MM.1S (cell line): ENCODE measurements around the gene JAKMIP2.
A peak's percentile ranks its signal among the peaks of the same experiment; 100 is the strongest.

Experiments
- DNase-seq: peaks from one replicate; pipeline ENCODE4 v3.0.0-alpha.2; 2015
- H2AFZ ChIP-seq: fragments of 300-600 bp; sonication (generic); 2 replicates; pipeline ENCODE4 v1.6.0; 2016; ENCODE audit warnings: antibody characterized with exemption, low read length
- H3F3A ChIP-seq: fragments of 300-600 bp; sonication (generic); 2 replicates; pipeline ENCODE4 v1.6.1; 2016; ENCODE audit warnings: mild to moderate bottlenecking, antibody characterized with exemption, low read length, moderate library complexity, mixed read lengths; ENCODE audit not compliant: insufficient read depth
- H3K27ac ChIP-seq: fragments of 300-600 bp; sonication (generic); 2 replicates; pipeline ENCODE4 v1.5.1; 2016; ENCODE audit warnings: mild to moderate bottlenecking, low read length
- H3K27me3 ChIP-seq: fragments of 300-600 bp; sonication (generic); replicated peaks from 2 replicates; pipeline ENCODE4 v1.6.0; 2016; ENCODE audit warnings: low read length; ENCODE audit not compliant: insufficient read depth
- H3K36me3 ChIP-seq: fragments of 300-600 bp; sonication (generic); replicated peaks from 2 replicates; pipeline ENCODE4 v1.6.1; 2016; ENCODE audit warnings: mild to moderate bottlenecking, low read length, mixed read lengths; ENCODE audit not compliant: insufficient read depth
- H3K4me1 ChIP-seq: fragments of 300-600 bp; sonication (generic); 2 replicates; pipeline ENCODE4 v1.6.1; 2016; ENCODE audit warnings: low read length, mixed read lengths
- H3K4me2 ChIP-seq: fragments of 300-600 bp; sonication (generic); 2 replicates; pipeline ENCODE4 v1.6.0; 2016; ENCODE audit warnings: low read depth, low read length
- H3K4me3 ChIP-seq: fragments of 300-600 bp; sonication (generic); 2 replicates; pipeline ENCODE4 v1.5.1; 2016; ENCODE audit warnings: low read length, mixed read lengths
- H3K79me2 ChIP-seq: fragments of 300-600 bp; sonication (generic); 2 replicates; pipeline ENCODE4 v1.6.1; 2016; ENCODE audit warnings: mixed run types, low read length, mixed read lengths
- H3K9ac ChIP-seq: fragments of 300-600 bp; sonication (generic); 2 replicates; pipeline ENCODE4 v1.6.1; 2016; ENCODE audit warnings: low read length, mixed read lengths
- H3K9me2 ChIP-seq: fragments of 300-600 bp; sonication (generic); replicated peaks from 2 replicates; pipeline ENCODE4 v1.6.1; 2016; ENCODE audit warnings: mild to moderate bottlenecking, low read length, mixed read lengths; ENCODE audit not compliant: insufficient read depth
- H3K9me3 ChIP-seq: fragments of 300-600 bp; sonication (generic); replicated peaks from 2 replicates; pipeline ENCODE4 v1.6.1; 2016; ENCODE audit warnings: mild to moderate bottlenecking, low read length, mixed read lengths; ENCODE audit not compliant: insufficient read depth
- H4K20me1 ChIP-seq: fragments of 300-600 bp; sonication (generic); 2 replicates; pipeline ENCODE4 v1.6.1; 2016; ENCODE audit warnings: mild to moderate bottlenecking, low read length, moderate library complexity, mixed read lengths; ENCODE audit not compliant: insufficient read depth
- EZH2 ChIP-seq: fragments of 300-600 bp; sonication (generic); optimal IDR thresholded peaks from 2 replicates; pipeline ENCODE3; 2017; ENCODE audit warnings: low read depth, mild to moderate bottlenecking, antibody characterized with exemption, low read length, mixed read lengths
- EZH2phosphoT487 ChIP-seq: fragments of 300-600 bp; sonication (generic); IDR thresholded peaks from 2 replicates; pipeline ENCODE4 v1.6.1; 2018; ENCODE audit warnings: antibody characterized with exemption, low read length
- TF ChIP-seq, protein P1 (sequence below): fragments of 300-600 bp; sonication (generic); IDR thresholded peaks from 2 replicates; pipeline ENCODE4 v1.5.1; 2016; ENCODE audit warnings: antibody characterized with exemption, low read length, mixed read lengths

The JAKMIP2 gene

DNA sequence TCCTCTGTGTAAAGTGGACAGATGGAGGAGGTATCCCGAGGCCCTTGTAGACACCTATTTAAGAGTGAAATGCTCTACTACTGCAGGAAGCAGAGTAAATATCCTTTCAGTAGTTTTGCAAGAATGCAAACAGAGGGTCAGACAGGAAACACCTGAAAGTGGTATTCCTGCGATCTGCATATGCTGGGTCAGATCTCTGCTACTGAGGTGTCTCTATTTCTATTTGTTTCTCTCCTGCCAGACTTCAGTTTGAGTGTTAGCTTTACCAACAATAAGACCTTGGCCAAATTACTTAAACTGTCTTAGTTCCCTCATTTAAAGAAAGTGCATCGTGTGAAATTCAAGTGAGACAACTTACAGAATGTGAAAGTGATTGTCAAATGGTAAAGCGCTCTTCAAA is 47.6 kb downstream of the JAKMIP2 start:
- Histone ChIP-seq H2AFZ (no peak overlapping the region), H3K9me3 (no peaks in the 10 kb centered on the region), H3K4me1 (peaks cover 18% of the 10 kb centered on the region), H3K9ac (peak overlapping the region; percentile 21; the same call in 1 of the 2 replicates), H3K27me3 (no peaks in the 10 kb centered on the region), H4K20me1 (no peaks in the 10 kb centered on the region), H3K4me2 (peak overlapping the region; percentile 64), H3K27ac (peak overlapping the region; percentile 75), H3K4me3 (peak overlapping the region; percentile 34), H3K36me3 (no peaks in the 10 kb centered on the region), H3K79me2 (peaks cover 21% of the 10 kb centered on the region; the same call in 1 of the 2 replicates), H3K9me2 (no peaks in the 10 kb centered on the region), H3F3A (peaks cover 28% of the 10 kb centered on the region)
- peak; percentile 82 for DNase-seq
- TF ChIP-seq, protein P1, sequence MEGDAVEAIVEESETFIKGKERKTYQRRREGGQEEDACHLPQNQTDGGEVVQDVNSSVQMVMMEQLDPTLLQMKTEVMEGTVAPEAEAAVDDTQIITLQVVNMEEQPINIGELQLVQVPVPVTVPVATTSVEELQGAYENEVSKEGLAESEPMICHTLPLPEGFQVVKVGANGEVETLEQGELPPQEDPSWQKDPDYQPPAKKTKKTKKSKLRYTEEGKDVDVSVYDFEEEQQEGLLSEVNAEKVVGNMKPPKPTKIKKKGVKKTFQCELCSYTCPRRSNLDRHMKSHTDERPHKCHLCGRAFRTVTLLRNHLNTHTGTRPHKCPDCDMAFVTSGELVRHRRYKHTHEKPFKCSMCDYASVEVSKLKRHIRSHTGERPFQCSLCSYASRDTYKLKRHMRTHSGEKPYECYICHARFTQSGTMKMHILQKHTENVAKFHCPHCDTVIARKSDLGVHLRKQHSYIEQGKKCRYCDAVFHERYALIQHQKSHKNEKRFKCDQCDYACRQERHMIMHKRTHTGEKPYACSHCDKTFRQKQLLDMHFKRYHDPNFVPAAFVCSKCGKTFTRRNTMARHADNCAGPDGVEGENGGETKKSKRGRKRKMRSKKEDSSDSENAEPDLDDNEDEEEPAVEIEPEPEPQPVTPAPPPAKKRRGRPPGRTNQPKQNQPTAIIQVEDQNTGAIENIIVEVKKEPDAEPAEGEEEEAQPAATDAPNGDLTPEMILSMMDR = no peak
- TF ChIP-seq EZH2 = no peak
- no peak for TF ChIP-seq EZH2phosphoT487

GRCh38 chr5:147733075-147733474 is 49.5 kb downstream of the JAKMIP2 start:
- Histone ChIP-seq H3K9me3 (no peaks in the 10 kb centered on the region), H3K79me2 (peaks cover 10% of the 10 kb centered on the region; the same call in 1 of the 2 replicates), H3K27me3 (no peaks in the 10 kb centered on the region), H3K4me2 (no peak overlapping the region), H3K4me3 (no peak overlapping the region), H2AFZ (no peak overlapping the region), H3K9me2 (no peaks in the 10 kb centered on the region), H3K4me1 (peaks cover 18% of the 10 kb centered on the region), H3K27ac (no peak overlapping the region), H4K20me1 (no peaks in the 10 kb centered on the region), H3K9ac (no peak overlapping the region), H3F3A (peaks cover 28% of the 10 kb centered on the region), H3K36me3 (no peaks in the 10 kb centered on the region)
- DNase-seq = no peak
- no peak for TF ChIP-seq EZH2phosphoT487
- no peak for TF ChIP-seq EZH2
- TF ChIP-seq, protein P1 = no peak

- H3K79me2 ChIP-seq = peaks cover 10% of the 10 kb centered on the region; the same call in 1 of the 2 replicates
- no peaks in the 10 kb centered on the region for H3K9me3 ChIP-seq
- H3K27ac ChIP-seq = no peak overlapping the region
- H3F3A ChIP-seq = peaks cover 25% of the 10 kb centered on the region
- no peaks in the 10 kb centered on the region for H4K20me1 ChIP-seq
- no peak for DNase-seq
- H3K9me2 ChIP-seq = no peaks in the 10 kb centered on the region
- H3K4me2 ChIP-seq = no peak overlapping the region
- no peak for TF ChIP-seq EZH2
- TF ChIP-seq EZH2phosphoT487 = no peak
- TF ChIP-seq, protein P1 = no peak
- no peak overlapping the region for H2AFZ ChIP-seq
- H3K4me3 ChIP-seq = no peak overlapping the region
- H3K9ac ChIP-seq = no peak overlapping the region
- no peaks in the 10 kb centered on the region for H3K27me3 ChIP-seq
- peaks cover 15% of the 10 kb centered on the region for H3K4me1 ChIP-seq
- no peaks in the 10 kb centered on the region for H3K36me3 ChIP-seq
Measured at GRCh38 chr5:147732291-147732883, 50.1 kb downstream of the JAKMIP2 start.
